Aortic smooth muscle cell (primary cell): ENCODE data around the gene CERCAM. TPM values are rescaled to one million over a fixed set of nuclear protein-coding genes. Genes with fewer than 3 reads are reported as not detected.

Experiments used
- total RNA-seq: library from RNA; depleted of rRNA; stranded (reverse); fragments of >200 nt; gene quantifications from 2 replicates; pipeline ENCODE4 v1.2.3, GENCODE V29; 2014

Gene CERCAM
- total RNA-seq = 67.5 and 84.1 TPM in 2 replicates

DNA sequence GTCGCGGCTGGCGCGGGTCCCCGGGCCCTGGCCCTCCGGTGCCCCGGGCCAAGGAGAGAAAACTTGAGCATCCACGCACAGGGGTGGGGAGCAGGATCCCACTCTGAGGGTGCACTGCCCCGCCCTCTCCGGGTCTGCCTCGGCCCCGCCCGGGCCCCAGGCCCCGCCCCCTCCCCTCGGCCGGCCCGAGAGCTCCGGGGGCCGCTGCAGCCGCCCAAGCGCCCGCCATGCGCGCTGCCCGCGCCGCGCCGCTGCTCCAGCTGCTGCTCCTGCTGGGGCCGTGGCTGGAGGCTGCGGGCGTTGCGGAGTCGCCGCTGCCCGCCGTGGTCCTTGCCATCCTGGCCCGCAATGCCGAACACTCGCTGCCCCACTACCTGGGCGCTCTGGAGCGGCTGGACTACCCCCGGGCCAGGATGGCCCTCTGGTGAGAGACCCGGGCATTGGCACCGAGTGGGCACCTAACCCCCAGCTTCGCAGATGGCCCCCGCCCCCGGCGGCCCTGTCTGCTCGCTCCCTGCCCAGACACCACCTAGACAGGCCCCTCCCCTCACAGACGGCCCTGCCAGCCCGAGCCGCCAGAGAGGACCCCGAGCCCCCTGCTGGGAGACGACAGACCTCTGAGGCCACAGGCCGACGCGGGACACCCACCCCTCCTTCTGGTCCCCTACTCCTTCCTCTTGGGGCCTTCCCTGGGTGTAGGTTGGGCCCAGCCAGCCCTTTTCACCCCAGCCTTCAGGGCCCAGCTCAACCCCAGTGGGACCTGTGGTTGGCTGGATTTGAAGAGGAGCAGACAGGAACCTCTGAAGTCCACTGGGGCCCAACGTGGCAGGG is at the start of gene CERCAM:
Gene CERCAM (plus strand): TSS at position 207 of the 831 bp plus-strand sequence. CDS start 21 bp downstream, at position 228.

DNA sequence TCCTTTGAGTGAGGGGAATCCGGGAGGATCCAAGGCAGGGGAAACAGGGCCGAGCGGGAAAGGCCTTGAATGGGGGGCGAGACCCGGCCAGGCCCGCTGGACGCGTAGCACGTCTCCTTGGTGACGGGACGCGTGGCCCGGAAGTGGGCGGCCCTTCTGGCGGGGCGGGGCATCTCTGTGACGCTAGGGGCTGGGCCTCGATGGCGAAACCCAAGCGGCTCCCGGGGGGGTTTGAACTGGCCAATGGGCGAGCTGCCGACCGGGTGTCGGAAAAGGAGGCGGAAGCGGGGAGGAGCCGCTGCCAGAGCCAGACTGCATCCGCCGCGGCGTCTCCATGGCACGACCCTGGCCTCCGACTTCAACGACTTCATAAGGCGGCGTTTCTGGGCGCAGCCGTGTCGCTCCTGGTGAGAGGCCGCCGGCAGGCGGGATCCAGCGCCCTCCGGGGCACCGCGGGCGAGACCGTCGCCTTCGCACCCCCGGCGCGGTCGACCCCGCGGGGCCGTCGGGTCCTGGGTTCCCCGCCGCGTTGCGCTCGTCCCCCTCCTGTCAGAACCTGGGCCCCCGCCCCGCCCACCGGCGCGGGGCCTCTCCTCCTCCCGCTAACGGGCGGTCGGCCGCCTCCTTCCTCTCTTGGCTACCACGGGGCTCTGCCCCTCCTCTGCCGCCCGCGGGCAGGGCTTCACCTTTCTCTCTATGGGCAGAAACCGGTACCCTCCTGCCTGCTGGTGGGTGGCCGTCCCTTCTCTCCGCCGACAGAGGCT is 35.4 kb downstream of the CERCAM start, which contains the start of gene ODF2:
Gene ODF2 (plus strand): TSS at position 158 of the 764 bp plus-strand sequence. CDS start 86 bp downstream, at position 244.

Other genes starting within 250 kb of the CERCAM start
- gene CIZ1, start 229.3 kb upstream of the CERCAM start, total RNA-seq = 18.4 and 31.7 TPM in 2 replicates
- 1.1 and 3.0 TPM in 2 replicates for gene DNM1, start 217.5 kb upstream of the CERCAM start, total RNA-seq
- 175 and 190 TPM in 2 replicates for gene GOLGA2, start 144.8 kb upstream of the CERCAM start, total RNA-seq
- 43.5 and 48.9 TPM in 2 replicates for gene SWI5, start 144.6 kb upstream of the CERCAM start, total RNA-seq
- 20.2 and 22.5 TPM in 2 replicates for gene TRUB2, start 98.4 kb upstream of the CERCAM start, total RNA-seq
- 20.6 and 22.8 TPM in 2 replicates for gene COQ4, start 98.0 kb upstream of the CERCAM start, total RNA-seq
- gene SLC27A4, start 80.3 kb upstream of the CERCAM start, total RNA-seq = 18.6 and 21.1 TPM in 2 replicates
- 32.2 and 40.7 TPM in 2 replicates for gene URM1, start 49.5 kb upstream of the CERCAM start, total RNA-seq
- gene ODF2, start 35.1 kb downstream of the CERCAM start, total RNA-seq = 38.3 and 52.2 TPM in 2 replicates
- gene GLE1, start 83.9 kb downstream of the CERCAM start, total RNA-seq = 21.6 and 27.0 TPM in 2 replicates
- gene SPTAN1, start 131.7 kb downstream of the CERCAM start, total RNA-seq = 514 and 596 TPM in 2 replicates
- 56.8 and 67.6 TPM in 2 replicates for gene DYNC2I2, start 236.0 kb downstream of the CERCAM start, total RNA-seq